ENCODE results near the gene YKT6.
A peak's percentile ranks its signal among the peaks of the same experiment; 100 is the strongest.
"Not testable (repeated sequence)": the region's sequence is repeated elsewhere in the genome, so short reads cannot be mapped to it uniquely, and the experiment has no call there.

Gene YKT6

GRCh38 chr7:44200699-44201461, at the start of gene YKT6:
TSS of gene YKT6 (plus strand) at chr7:44200978. CDS start at chr7:44201136, 158 bp downstream.
- DNase-seq (ENCODE audit: low read depth), result peak; percentile 84

- DNase-seq (ENCODE audit: low read depth), result no peak
Measured at GRCh38 chr7:44151956-44152355, 48.8 kb upstream of the YKT6 start.

GRCh38 chr7:44152971-44153947, 47.5 kb upstream of the YKT6 start:
- no peak for DNase-seq (ENCODE audit: low read depth)

- DNase-seq (ENCODE audit: low read depth), result no peak
Measured at GRCh38 chr7:44153948-44154335, 46.8 kb upstream of the YKT6 start.

- DNase-seq (ENCODE audit: low read depth), result no peak
Measured at GRCh38 chr7:44154703-44155102, 46.1 kb upstream of the YKT6 start.

- DNase-seq (ENCODE audit: low read depth), result no peak
Measured at GRCh38 chr7:44155191-44156185, 45.3 kb upstream of the YKT6 start.

GRCh38 chr7:44156453-44157010, 44.2 kb upstream of the YKT6 start:
- DNase-seq (ENCODE audit: low read depth), result no peak

GRCh38 chr7:44157116-44158080, 43.4 kb upstream of the YKT6 start:
- DNase-seq (ENCODE audit: low read depth), result no peak

- DNase-seq (ENCODE audit: low read depth), result no peak
Measured at GRCh38 chr7:44158096-44158872, 42.5 kb upstream of the YKT6 start.

GRCh38 chr7:44158873-44159631, 41.7 kb upstream of the YKT6 start:
- no peak for DNase-seq (ENCODE audit: low read depth)

GRCh38 chr7:44159824-44160630, 40.8 kb upstream of the YKT6 start:
- DNase-seq (ENCODE audit: low read depth), result no peak

GRCh38 chr7:44161371-44161770, 39.4 kb upstream of the YKT6 start:
- no peak for DNase-seq (ENCODE audit: low read depth)

- DNase-seq (ENCODE audit: low read depth), result no peak
Measured at GRCh38 chr7:44162179-44162578, 38.6 kb upstream of the YKT6 start.

GRCh38 chr7:44162785-44163395, 37.9 kb upstream of the YKT6 start:
- no peak for DNase-seq (ENCODE audit: low read depth)

- DNase-seq (ENCODE audit: low read depth), result no peak
Measured at GRCh38 chr7:44163591-44163990, 37.2 kb upstream of the YKT6 start.

GRCh38 chr7:44167920-44168319, 32.9 kb upstream of the YKT6 start:
- DNase-seq (ENCODE audit: low read depth), result no peak

- DNase-seq (ENCODE audit: low read depth), result not testable (repeated sequence)
Measured at GRCh38 chr7:44171901-44172300, 28.9 kb upstream of the YKT6 start.

All from CMK (cell line).